Nephron (organoid): Measurements from ENCODE around the gene TRAPPC11.

Source experiments
- H3K27ac Mint-ChIP-seq, 3 experiments: 2 replicates each; pipeline ENCODE4 v1.8.0; 2020; ENCODE audit warnings: mixed read lengths in 3 of 3, mild to moderate bottlenecking in 2 of 3, moderate library complexity in 1 of 3
- H3K27me3 Mint-ChIP-seq: 2 replicates; pipeline ENCODE4 v1.8.0; 2021; ENCODE audit warnings: low read depth, mild to moderate bottlenecking, moderate library complexity, mixed read lengths
- H3K36me3 Mint-ChIP-seq: 2 replicates; pipeline ENCODE4 v1.8.0; 2020; ENCODE audit warnings: low read depth, mixed read lengths
- H3K4me1 Mint-ChIP-seq: 2 replicates; pipeline ENCODE4 v1.8.0; 2020; ENCODE audit warnings: mixed read lengths
- H3K4me3 Mint-ChIP-seq, 3 experiments: 2 replicates each; pipeline ENCODE4 v1.8.0; 2020; ENCODE audit warnings: mild to moderate bottlenecking in 3 of 3, mixed read lengths in 3 of 3, moderate library complexity in 2 of 3
- H3K9me3 Mint-ChIP-seq: 2 replicates; pipeline ENCODE4 v1.8.0; 2020; ENCODE audit warnings: mixed read lengths
- CTCF ChIP-seq, 3 experiments: fragments of 200-600 bp; sonication (generic); IDR thresholded peaks; one replicate each; pipeline ENCODE4 v1.5.0; 2021; ENCODE audit warnings: antibody characterized with exemption in 3 of 3; ENCODE audit not compliant: unreplicated experiment in 3 of 3

Gene TRAPPC11

GRCh38 chr4:183727482-183727881 lies 68.4 kb downstream of the TRAPPC11 start:
- Mint-ChIP-seq H3K27me3 (peaks cover 17% of the 10 kb centered on the region), H3K4me1 (no peaks in the 10 kb centered on the region), H3K27ac (no peak overlapping the region), H3K9me3 (no peaks in the 10 kb centered on the region), H3K36me3 (no peaks in the 10 kb centered on the region), H3K4me3 (no peak overlapping the region)
- TF ChIP-seq CTCF (IDR thresholded peaks at IDR 0.05; ENCODE audit: unreplicated experiment in 3 of 3): no peak

GRCh38 chr4:183728223-183729068 lies 69.4 kb downstream of the TRAPPC11 start:
- Mint-ChIP-seq H3K9me3 (no peaks in the 10 kb centered on the region), H3K27me3 (peaks cover 15% of the 10 kb centered on the region), H3K4me3 (no peak overlapping the region), H3K36me3 (no peaks in the 10 kb centered on the region), H3K27ac (no peak overlapping the region), H3K4me1 (no peaks in the 10 kb centered on the region)
- TF ChIP-seq CTCF (IDR thresholded peaks at IDR 0.05; ENCODE audit: unreplicated experiment in 3 of 3): no peak

- peaks cover 15% of the 10 kb centered on the region for H3K27me3 Mint-ChIP-seq
- H3K4me1 Mint-ChIP-seq: no peaks in the 10 kb centered on the region
- H3K9me3 Mint-ChIP-seq: no peaks in the 10 kb centered on the region
- no peak overlapping the region for H3K4me3 Mint-ChIP-seq
- no peak overlapping the region for H3K27ac Mint-ChIP-seq
- no peaks in the 10 kb centered on the region for H3K36me3 Mint-ChIP-seq
- TF ChIP-seq CTCF (IDR thresholded peaks at IDR 0.05; ENCODE audit: unreplicated experiment in 3 of 3): no peak
Measured at GRCh38 chr4:183729069-183729406, 69.9 kb downstream of the TRAPPC11 start.

- no peak for TF ChIP-seq CTCF (IDR thresholded peaks at IDR 0.05; ENCODE audit: unreplicated experiment in 3 of 3)
- no peaks in the 10 kb centered on the region for H3K36me3 Mint-ChIP-seq
- no peaks in the 10 kb centered on the region for H3K9me3 Mint-ChIP-seq
- H3K27me3 Mint-ChIP-seq: peaks cover 14% of the 10 kb centered on the region
- no peak overlapping the region for H3K4me3 Mint-ChIP-seq
- H3K27ac Mint-ChIP-seq: no peak overlapping the region
- no peaks in the 10 kb centered on the region for H3K4me1 Mint-ChIP-seq
Measured at GRCh38 chr4:183729430-183730328, 70.6 kb downstream of the TRAPPC11 start.

DNA sequence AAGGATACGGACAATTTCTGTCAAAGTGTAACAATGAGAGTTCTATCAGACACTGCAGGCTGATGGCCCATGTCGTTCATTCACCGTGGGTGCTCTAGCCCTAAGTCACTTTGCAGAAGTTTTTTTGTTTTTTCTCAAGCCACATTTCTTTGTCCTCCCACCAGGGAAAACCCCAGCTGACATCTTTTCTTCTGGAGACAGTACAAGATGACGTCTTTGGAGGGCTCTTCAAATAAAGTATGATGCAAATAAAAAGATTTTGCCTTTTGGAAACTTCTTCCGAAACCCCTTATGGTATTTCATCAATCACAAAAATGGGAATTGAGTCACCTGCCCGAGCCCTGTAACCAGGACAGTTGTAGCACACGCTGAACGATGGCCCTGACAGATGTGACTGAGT lies 73.2 kb downstream of the TRAPPC11 start:
- TF ChIP-seq CTCF (IDR thresholded peaks at IDR 0.05; ENCODE audit: unreplicated experiment in 3 of 3): no peak
- Mint-ChIP-seq H3K27me3 (peaks cover 10% of the 10 kb centered on the region), H3K27ac (no peak overlapping the region), H3K4me1 (no peaks in the 10 kb centered on the region), H3K36me3 (no peaks in the 10 kb centered on the region), H3K4me3 (no peak overlapping the region), H3K9me3 (no peaks in the 10 kb centered on the region)
